GM12878 (cell line): ENCODE results near the gene CHIA.

Source experiments
- ASH2L ChIP-seq: fragments of 300-600, 200-600 bp; sonication (generic); IDR thresholded peaks from 2 replicates; pipeline ENCODE4 v1.6.1; 2017; ENCODE audit warnings: low read depth, mild to moderate bottlenecking, borderline replicate concordance
- CBX3 ChIP-seq: fragments of 200-600 bp; sonication (generic); IDR thresholded peaks from 2 replicates; pipeline ENCODE4 v1.6.1; 2016; ENCODE audit warnings: low read depth, borderline replicate concordance
- CHD1 ChIP-seq: IDR thresholded peaks from 2 replicates; pipeline ENCODE4 v1.6.1; 2012; ENCODE audit warnings: low read depth, low read length, improper control_type of control experiment
- CHD2 ChIP-seq: IDR thresholded peaks from 2 replicates; pipeline ENCODE4 v1.6.1; 2011; ENCODE audit warnings: low read depth, low read length, improper control_type of control experiment, borderline replicate concordance
- HDAC6 ChIP-seq: fragments of 200-600 bp; sonication (generic); IDR thresholded peaks from one replicate; pipeline ENCODE4 v1.8.0; 2017; ENCODE audit warnings: antibody characterized with exemption; ENCODE audit not compliant: unreplicated experiment
- MYC ChIP-seq: IDR thresholded peaks from 2 replicates; pipeline ENCODE4 v1.6.1; 2011; ENCODE audit warnings: mild to moderate bottlenecking, low read length, moderate library complexity, inconsistent platforms; ENCODE audit not compliant: insufficient read depth, insufficient replicate concordance, insufficient read length, severe bottlenecking
- NRF1 ChIP-seq: conservative IDR thresholded peaks from 2 replicates; pipeline ENCODE4 v1.6.1; 2011; ENCODE audit warnings: mild to moderate bottlenecking, low read depth, low read length, improper control_type of control experiment
- POLR2A ChIP-seq: IDR thresholded peaks from 2 replicates; pipeline ENCODE4 v1.6.1; 2011; ENCODE audit warnings: low read depth, mild to moderate bottlenecking, low read length
- POLR2AphosphoS5 ChIP-seq: IDR thresholded peaks from 2 replicates; pipeline ENCODE4 v1.6.1; 2011; ENCODE audit warnings: mild to moderate bottlenecking, low read length, inconsistent platforms
- RAD51 ChIP-seq: fragments of 450-650 bp; IDR thresholded peaks from 2 replicates; pipeline ENCODE4 v1.6.1; 2016; ENCODE audit warnings: moderate library complexity, mild to moderate bottlenecking, inconsistent platforms
- ZNF274 ChIP-seq: IDR thresholded peaks from one replicate; pipeline ENCODE4 v1.8.0; 2011; ENCODE audit not compliant: insufficient read length, insufficient read depth
- TF ChIP-seq, protein P1 (sequence below), 3 experiments: IDR thresholded peaks in 2 of 3; conservative IDR thresholded peaks in 1 of 3; 2 replicates each; pipeline ENCODE4 v1.5.1; 2011; ENCODE audit warnings: low read depth in 3 of 3, low read length in 3 of 3, mild to moderate bottlenecking in 3 of 3, control low read depth in 2 of 3, moderate library complexity in 2 of 3, inconsistent platforms in 1 of 3, mixed read lengths in 1 of 3; ENCODE audit not compliant: control insufficient read depth in 2 of 3, insufficient read depth in 1 of 3; ENCODE audit errors: extremely low read depth in 1 of 3
- TF ChIP-seq, protein P2 (sequence below): IDR thresholded peaks from 2 replicates; pipeline ENCODE4 v1.6.1; 2012; ENCODE audit warnings: low read depth, low read length, improper control_type of control experiment

DNA sequence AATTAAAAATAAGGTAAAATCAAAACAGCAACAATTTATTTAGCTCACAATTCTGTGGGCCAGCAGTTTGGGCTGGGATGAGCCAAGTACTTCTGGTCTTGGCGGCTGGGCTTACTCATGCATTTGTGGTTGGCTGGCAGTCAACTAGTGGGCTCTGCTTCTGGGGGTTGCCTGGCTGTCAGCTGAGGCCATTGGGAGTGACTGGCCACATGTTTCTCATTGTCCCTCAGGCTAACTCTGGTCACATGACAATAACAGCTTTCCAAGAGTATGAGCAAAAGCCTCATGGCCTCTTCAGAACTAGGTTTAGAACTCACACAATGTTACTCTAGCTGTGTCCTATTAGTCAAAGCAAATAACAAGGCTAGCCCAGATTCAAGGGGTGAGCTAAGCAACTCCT lies 15.6 kb upstream of the CHIA start:
- TF ChIP-seq CHD2: no peak
- TF ChIP-seq, protein P1, sequence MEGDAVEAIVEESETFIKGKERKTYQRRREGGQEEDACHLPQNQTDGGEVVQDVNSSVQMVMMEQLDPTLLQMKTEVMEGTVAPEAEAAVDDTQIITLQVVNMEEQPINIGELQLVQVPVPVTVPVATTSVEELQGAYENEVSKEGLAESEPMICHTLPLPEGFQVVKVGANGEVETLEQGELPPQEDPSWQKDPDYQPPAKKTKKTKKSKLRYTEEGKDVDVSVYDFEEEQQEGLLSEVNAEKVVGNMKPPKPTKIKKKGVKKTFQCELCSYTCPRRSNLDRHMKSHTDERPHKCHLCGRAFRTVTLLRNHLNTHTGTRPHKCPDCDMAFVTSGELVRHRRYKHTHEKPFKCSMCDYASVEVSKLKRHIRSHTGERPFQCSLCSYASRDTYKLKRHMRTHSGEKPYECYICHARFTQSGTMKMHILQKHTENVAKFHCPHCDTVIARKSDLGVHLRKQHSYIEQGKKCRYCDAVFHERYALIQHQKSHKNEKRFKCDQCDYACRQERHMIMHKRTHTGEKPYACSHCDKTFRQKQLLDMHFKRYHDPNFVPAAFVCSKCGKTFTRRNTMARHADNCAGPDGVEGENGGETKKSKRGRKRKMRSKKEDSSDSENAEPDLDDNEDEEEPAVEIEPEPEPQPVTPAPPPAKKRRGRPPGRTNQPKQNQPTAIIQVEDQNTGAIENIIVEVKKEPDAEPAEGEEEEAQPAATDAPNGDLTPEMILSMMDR (IDR thresholded peaks at IDR 0.05 in 2 of 3, conservative IDR thresholded peaks at IDR 0.05 in 1 of 3; ENCODE audit: control insufficient read depth in 2 of 3, extremely low read depth in 1 of 3, insufficient read depth in 1 of 3, low read depth in 3 of 3, low read length in 3 of 3): no peak
- no peak for TF ChIP-seq HDAC6
- TF ChIP-seq, protein P2, sequence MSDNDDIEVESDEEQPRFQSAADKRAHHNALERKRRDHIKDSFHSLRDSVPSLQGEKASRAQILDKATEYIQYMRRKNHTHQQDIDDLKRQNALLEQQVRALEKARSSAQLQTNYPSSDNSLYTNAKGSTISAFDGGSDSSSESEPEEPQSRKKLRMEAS: no peak
- TF ChIP-seq NRF1: no peak
- TF ChIP-seq POLR2A: no peak
- no peak for TF ChIP-seq POLR2AphosphoS5
- TF ChIP-seq ASH2L: no peak
- no peak for TF ChIP-seq CBX3
- no peak for TF ChIP-seq MYC
- no peak for TF ChIP-seq ZNF274
- no peak for TF ChIP-seq RAD51
- no peak for TF ChIP-seq CHD1
